HepG2 (cell line): ENCODE results near the gene PLVAP.

ENCODE experiments used
- CTCF ChIP-seq: sonication (generic); formaldehyde crosslinking; IDR thresholded peaks from 2 replicates; pipeline ENCODE4 v1.5.0; 2020; ENCODE audit warnings: mild to moderate bottlenecking, missing genetic modification reagents, moderate library complexity
- HNRNPL ChIP-seq: fragments of 200-400 bp; formaldehyde crosslinking; IDR thresholded peaks from 2 replicates; pipeline ENCODE4 v1.6.1; 2017; ENCODE audit warnings: mild to moderate bottlenecking, low read depth, low read length
- UBTF ChIP-seq: sonication (generic); formaldehyde crosslinking; IDR thresholded peaks from 2 replicates; pipeline ENCODE4 v1.4.0; 2020; ENCODE audit warnings: mild to moderate bottlenecking, missing genetic modification reagents

- TF ChIP-seq CTCF (CRISPR knock-in tag) (no peak), HNRNPL (no peak), UBTF (CRISPR knock-in tag) (no peak)
Observed at GRCh38 chr19:17404621-17405249, 27.6 kb upstream of the PLVAP start.
